Kidney epithelial cell (primary cell): ENCODE measurements around the gene BRWD1. TPM values are rescaled to one million over a fixed set of nuclear protein-coding genes. Genes with fewer than 3 reads are reported as not detected.
"Not testable (repeated sequence)": the region's sequence is repeated elsewhere in the genome, so short reads cannot be mapped to it uniquely, and the experiment has no call there.

Source experiments
- DNase-seq: peaks from one replicate; pipeline ENCODE4 v3.0.0-alpha.2; 2010; ENCODE audit warnings: low read depth
- H3K27me3 ChIP-seq: 2 replicates; pipeline ENCODE4 v1.6.0; 2011; ENCODE audit warnings: low read length; ENCODE audit not compliant: control insufficient read depth, insufficient read depth
- H3K36me3 ChIP-seq: 2 replicates; pipeline ENCODE4 v1.5.1; 2011; ENCODE audit warnings: low read length; ENCODE audit not compliant: control insufficient read depth, insufficient read depth
- H3K4me3 ChIP-seq: 2 replicates; pipeline ENCODE4 v1.5.1; 2011; ENCODE audit warnings: low read depth, mild to moderate bottlenecking, control low read depth, low read length
- total RNA-seq: library from RNA; depleted of rRNA; stranded (reverse); fragments of >200 nt; gene quantifications from 2 replicates; pipeline ENCODE4 v1.2.3, GENCODE V29; 2015
- TF ChIP-seq, protein P1 (sequence below): IDR thresholded peaks from 2 replicates; pipeline ENCODE4 v1.5.1; 2011; ENCODE audit warnings: mild to moderate bottlenecking, moderate library complexity, low read length, control low read depth, inconsistent platforms; ENCODE audit not compliant: insufficient read depth, poor library complexity, severe bottlenecking

The BRWD1 gene
- total RNA-seq, 1 donor from 2014 or later, result 26.3 TPM

DNA sequence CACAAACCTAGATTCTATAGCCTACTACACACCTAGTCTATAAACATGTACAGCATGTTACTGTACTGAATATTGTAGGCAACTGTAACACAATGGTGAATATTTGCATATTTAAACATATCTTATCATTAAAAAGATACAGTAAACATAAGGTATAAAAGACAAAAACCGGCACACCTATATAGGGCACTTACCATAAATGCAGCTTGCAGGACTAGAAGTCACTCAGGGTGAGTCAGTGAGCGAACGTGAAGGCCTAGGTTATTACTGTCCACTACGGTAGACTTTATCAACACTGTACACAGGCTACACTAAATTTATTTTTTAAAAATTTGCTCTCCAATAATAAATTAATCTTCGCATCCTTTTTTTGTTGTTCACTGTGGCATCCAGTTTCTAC lies 143.5 kb downstream of the BRWD1 start:
- no peaks in the 10 kb centered on the region for H3K27me3 ChIP-seq
- no peak for DNase-seq
- TF ChIP-seq, protein P1, sequence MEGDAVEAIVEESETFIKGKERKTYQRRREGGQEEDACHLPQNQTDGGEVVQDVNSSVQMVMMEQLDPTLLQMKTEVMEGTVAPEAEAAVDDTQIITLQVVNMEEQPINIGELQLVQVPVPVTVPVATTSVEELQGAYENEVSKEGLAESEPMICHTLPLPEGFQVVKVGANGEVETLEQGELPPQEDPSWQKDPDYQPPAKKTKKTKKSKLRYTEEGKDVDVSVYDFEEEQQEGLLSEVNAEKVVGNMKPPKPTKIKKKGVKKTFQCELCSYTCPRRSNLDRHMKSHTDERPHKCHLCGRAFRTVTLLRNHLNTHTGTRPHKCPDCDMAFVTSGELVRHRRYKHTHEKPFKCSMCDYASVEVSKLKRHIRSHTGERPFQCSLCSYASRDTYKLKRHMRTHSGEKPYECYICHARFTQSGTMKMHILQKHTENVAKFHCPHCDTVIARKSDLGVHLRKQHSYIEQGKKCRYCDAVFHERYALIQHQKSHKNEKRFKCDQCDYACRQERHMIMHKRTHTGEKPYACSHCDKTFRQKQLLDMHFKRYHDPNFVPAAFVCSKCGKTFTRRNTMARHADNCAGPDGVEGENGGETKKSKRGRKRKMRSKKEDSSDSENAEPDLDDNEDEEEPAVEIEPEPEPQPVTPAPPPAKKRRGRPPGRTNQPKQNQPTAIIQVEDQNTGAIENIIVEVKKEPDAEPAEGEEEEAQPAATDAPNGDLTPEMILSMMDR, result no peak
- peaks cover 10% of the 10 kb centered on the region for H3K36me3 ChIP-seq
- H3K4me3 ChIP-seq, result no peak overlapping the region

DNA sequence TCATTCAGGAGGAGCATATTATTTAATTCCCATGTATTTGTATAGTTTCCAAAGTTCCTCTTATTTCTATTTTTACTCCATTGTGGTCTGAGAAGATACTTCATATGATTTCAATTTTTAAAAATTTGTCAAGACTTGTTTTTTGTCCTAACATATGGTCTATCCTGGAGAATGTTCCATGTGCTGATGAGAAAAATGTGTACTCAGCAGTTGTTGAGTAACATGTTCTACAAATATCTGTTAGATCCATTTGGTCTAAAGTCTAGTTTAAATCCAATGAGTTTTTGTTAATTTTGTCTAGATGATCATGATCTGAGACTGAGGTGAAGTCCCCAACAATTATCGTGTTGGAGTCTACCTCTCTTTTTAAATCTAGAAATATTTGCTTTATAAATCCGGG lies 144.6 kb downstream of the BRWD1 start:
- H3K36me3 ChIP-seq, result peaks cover 10% of the 10 kb centered on the region
- TF ChIP-seq, protein P1, result no peak
- H3K4me3 ChIP-seq, result no peak overlapping the region
- no peak for DNase-seq
- no peaks in the 10 kb centered on the region for H3K27me3 ChIP-seq

DNA sequence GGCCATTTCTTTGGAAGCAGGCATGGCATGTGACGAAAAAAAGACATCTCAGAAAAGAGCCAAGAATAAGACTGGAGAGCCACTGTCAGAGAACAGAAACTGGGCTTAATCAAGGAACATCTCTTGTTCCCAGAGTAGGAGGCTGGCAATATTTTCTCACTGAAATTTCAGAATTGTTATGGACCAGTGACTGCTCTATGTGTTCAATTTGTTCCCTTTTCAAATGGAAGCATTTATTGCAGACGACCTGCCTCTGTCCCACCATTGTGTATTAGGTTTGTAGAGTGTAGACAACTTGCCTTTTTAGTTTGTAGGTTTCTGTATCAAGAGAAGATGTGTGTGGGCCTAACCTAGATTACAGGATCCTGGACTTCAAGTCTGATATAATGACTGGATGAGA lies 148.9 kb downstream of the BRWD1 start:
- no peak for DNase-seq
- Histone ChIP-seq H3K27me3 (no peaks in the 10 kb centered on the region), H3K36me3 (peaks cover 4% of the 10 kb centered on the region), H3K4me3 (no peak overlapping the region)
- TF ChIP-seq, protein P1, result no peak

DNA sequence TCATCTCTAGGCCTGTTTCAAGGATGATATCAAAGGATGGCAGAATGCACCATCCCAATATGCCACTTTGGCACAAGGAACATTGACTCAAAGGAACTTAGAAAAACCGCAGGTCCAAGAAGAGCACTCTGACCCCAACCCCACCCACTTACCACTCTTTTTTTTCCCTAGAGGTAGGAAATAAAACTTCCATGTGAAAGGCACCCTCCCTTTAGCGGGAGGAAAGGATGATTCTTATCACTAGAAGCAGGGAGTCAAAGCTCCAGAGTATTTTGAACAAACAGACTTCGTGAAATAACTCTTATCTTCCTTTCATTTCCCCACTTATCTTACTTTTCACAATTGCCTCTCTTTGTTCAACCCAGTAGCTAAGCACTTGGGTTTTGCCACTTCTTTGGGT lies 152.4 kb downstream of the BRWD1 start:
- H3K4me3 ChIP-seq, result no peak overlapping the region
- H3K27me3 ChIP-seq, result no peaks in the 10 kb centered on the region
- TF ChIP-seq, protein P1, result no peak
- H3K36me3 ChIP-seq, result no peaks in the 10 kb centered on the region
- DNase-seq, result no peak

- Histone ChIP-seq H3K4me3 (no peak overlapping the region), H3K27me3 (no peaks in the 10 kb centered on the region), H3K36me3 (no peaks in the 10 kb centered on the region)
- TF ChIP-seq, protein P1, result no peak
- no peak for DNase-seq
Measured at GRCh38 chr21:39159342-39160063, 153.9 kb downstream of the BRWD1 start.

GRCh38 chr21:39157241-39157640 lies 156.2 kb downstream of the BRWD1 start:
- not testable (repeated sequence) for H3K36me3 ChIP-seq, H3K4me3 ChIP-seq, H3K27me3 ChIP-seq, DNase-seq
